ENCODE data around the gene FAT2.

DNA sequence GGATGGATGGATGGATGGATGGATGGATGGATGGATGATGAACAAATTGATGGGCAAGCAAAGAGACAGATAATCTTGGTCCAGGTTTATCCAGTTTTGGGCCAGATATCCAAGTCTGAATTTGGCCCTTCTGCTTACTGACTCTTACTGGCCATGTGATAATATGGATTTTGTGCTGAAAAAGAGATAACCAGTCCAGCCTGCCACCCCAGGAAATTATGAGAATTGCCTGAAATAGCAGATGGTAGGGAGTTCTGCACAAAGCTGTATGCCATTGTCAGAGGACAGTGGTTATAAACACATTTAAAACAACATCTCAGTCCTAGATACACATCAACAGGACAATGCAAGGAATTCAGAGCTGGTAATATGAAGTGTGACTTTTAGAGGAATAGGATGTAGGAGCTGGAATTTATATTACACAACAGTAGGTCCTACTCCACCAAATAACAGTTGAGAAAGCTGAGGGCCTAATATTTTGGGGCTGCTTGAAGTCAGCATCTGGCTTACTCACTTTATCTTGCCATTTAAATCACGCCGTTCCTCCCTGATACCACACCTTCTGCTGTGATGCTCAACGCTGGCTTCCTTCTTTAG is 9.0 kb upstream of the FAT2 start:
- no peak for TF ChIP-seq CTCF (IDR thresholded peaks at IDR 0.05)
- TF ChIP-seq POLR2A (IDR thresholded peaks at IDR 0.05), result no peak

All from uterus (tissue), 2 donors.